GM15510 (cell line): ENCODE measurements around the gene SV2C.

Experiments
- POLR2A ChIP-seq: IDR thresholded peaks from 3 replicates; pipeline ENCODE4 v1.6.1; 2011; ENCODE audit warnings: borderline replicate concordance; ENCODE audit not compliant: insufficient read length; ENCODE audit errors: extremely low read depth

The SV2C gene

DNA sequence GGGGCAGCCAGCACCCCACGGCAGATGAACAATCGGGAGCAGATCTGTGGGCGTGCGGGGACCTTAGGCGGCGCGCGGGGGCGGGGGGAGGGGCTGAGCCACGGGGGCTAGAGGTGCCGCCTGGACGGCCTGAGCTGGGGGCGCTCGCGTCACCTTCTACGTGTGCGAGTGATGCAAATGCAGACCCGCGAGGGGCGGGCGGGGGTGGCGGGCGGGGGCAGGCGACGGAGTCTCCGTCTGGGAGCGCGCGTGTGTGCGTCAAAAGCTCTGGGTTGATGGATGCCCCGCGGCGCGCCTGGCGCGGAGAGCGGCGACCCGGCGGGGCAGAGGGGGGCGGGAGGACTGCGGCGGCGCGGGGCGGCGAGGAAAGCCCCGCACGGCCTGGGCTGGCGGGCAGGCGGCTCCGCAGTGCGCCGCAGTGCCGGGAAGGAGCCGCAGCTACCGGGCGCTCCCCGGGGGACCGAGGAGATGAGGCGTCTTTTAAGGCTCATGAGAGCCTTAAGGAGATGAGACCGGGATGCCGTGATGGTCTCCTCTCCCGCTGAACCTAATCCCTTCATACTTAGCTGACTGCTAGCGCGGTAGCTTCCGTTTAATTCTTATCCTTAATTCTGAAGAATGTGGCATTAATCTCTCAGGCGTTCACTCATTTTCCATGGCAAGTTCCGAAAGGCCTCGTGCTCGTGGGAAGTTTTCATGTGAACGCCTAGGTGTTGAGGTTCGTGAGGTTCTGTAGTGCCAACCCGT lies 1.5 kb downstream of the SV2C start:
- no peak for TF ChIP-seq POLR2A

DNA sequence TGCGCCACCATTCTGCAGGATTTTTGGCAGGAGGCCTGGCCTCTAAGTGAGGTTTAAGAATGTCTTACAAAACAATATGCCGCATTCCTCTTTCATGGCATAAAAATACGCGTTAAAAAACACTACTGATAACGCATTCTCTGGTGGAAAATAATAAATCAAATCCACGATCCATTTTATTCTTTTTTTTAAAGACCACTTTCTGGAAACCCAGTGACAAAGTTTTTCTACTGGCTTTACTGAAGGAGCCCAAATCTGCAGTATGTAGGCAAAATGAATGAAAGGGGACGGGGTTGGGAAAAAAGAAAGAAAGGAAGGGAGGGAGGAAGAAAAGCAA lies 2.0 kb downstream of the SV2C start:
- TF ChIP-seq POLR2A, result no peak

DNA sequence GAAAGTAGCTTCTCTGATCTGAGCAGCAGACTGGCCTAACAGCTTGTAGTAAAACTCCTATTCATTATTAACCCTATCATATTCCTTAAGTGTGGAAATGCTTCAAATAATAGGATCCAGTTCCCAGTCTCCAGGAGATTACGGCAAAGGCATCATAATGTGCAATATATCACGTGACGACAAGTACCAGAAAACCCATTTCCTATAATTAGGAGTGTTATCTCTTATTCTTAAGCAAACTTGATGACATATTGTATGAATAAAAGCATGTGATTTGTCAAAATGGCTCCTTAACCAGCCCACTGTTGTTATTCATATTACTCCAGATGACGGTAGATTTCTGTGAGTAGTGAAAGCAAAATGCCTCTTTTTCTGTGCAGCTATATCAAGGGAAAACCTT lies 2.9 kb downstream of the SV2C start:
- no peak for TF ChIP-seq POLR2A

DNA sequence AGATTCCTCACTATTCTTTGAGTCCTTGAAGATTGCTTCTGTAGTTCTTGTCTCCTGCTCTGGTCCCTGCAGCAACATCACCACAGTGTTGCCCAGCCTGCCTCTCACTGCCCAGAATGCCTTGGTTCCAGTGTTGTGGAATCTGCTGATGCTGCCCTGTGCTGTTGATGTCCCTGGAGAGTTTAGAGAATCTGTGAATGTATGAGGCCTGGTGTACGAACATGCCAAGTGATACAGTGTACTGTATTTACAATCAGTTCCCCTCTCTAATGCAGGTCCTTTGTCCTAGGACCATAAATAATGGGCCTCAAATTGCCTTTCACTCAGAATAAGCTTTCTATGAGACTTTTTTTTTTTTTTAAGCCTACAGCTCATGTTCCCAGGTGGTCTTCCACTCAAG lies 8.2 kb downstream of the SV2C start:
- TF ChIP-seq POLR2A, result no peak

DNA sequence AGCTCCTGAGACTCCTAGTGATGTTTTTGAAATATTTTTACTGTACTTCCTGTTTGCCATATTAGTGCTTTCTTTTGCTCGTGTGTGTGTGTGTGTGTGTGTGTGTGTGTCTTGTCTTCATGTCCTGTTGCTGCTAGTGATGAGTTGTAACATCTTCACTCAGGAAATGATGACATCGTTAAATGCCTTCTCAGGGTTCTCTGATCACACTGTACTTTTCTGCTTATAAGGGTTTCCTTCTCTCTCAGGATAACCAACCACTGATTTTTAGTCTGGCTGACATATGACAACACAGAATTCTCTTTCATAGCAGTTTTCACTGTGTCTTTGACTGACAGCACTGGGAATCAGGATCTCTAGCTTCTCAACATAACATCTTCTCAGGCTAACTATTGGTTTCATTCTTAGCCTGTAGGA lies 16.1 kb downstream of the SV2C start:
- no peak for TF ChIP-seq POLR2A

DNA sequence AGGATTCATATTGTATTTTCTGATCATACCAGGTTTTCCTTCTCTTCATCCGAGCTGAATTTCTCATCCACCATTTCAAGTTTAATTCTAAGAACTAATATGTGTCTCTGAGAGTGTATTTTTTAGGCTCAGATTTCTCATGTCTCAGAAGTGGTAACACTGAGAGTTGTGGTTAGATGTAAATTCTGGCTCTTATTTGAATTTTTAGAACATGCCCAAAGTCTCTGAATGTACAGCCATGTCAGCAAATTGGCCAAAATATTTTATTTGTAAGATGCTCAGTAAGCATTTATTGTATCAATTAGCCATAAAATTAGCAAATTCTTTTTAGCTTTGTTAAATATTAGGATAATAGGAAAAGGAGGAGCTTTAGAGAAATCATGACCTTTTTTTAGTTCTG lies 16.6 kb downstream of the SV2C start:
- TF ChIP-seq POLR2A, result no peak

DNA sequence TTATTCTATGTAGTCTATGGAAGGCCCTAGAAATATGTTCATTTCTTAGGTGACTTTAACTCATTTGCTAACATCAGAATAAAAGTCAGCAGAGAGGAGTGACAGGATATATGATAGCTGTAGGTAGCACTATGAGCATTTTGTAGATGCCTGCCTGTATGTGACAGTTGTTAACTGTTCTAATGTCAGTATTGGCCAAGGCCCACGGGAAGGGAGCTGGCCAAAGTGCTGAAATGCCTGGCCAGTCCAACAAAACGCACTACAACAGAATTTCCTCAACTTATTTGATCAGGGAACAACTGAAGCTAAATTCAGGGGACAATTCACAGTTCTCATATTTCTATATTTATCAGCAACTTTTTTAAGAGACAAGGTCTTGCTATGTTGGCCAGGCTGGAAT lies 20.8 kb downstream of the SV2C start:
- no peak for TF ChIP-seq POLR2A

DNA sequence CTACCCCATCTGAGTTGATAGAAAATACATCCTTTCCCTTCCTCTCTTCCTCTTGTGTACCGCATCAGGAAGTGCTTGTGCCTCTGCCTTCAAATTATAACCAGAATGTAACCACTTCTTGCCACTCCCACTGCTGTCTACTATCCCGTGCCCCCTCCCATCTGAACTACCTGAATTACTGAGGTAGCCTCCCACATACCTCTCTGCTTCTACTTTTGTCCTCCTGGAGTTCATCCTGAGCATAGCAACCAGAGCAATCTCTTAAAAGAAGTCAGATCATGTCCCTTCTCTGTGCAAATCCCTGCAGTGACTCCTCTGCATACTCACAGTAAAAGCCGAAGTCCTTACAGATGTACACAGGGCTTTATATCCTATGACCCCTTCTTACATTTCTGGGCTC lies 23.0 kb downstream of the SV2C start:
- TF ChIP-seq POLR2A, result no peak

DNA sequence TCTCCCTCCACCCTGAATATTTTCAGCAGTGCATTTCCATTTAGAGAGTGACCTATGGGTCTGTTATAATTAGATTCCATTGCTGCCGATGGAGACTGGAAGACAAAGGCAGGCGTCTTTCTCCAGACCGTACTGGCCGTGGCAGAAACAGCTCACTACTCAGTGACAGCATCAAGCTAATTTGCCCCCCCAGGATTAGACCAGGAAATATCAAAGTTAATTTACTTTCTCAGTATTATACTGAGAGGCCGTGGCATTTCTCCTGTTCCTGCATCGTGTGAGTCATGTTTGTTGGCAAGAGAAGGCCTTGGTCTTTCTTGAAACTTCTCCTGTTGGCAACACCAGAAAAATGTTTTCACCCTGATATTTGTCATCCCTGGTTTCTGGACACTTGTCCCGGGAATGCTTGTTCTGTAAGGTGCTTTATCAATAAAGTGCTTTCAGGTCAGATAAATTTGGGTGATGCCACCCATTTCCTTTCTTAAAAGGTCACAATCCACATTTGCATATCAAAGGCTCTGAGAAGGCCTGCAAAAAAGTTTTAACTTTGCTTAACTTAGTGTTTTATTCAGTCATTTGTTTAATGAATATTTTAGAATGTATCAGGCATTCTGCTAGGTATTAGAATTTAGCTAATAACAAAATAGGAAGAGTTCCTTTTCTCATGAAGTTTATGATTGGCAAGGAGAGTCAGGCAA lies 28.4 kb downstream of the SV2C start:
- TF ChIP-seq POLR2A, result no peak

DNA sequence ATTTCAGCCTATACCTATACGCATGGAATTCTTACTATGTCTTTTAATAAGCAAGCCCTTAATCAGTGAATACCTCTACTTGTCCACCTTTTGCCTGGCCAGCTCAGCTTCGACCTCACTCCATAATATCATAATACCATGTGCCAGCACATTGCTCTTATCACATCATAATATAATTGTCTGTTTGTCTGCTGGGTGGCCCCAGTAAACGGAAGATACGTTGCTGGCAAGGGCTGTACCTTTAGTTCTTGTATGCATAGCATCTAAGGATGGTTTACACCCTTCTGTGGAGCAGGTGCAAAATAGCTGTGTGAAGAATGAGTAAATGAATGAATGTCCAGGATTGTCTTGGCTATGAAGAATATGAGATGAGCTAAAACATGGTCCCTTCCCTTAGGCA lies 29.9 kb downstream of the SV2C start:
- TF ChIP-seq POLR2A, result no peak

DNA sequence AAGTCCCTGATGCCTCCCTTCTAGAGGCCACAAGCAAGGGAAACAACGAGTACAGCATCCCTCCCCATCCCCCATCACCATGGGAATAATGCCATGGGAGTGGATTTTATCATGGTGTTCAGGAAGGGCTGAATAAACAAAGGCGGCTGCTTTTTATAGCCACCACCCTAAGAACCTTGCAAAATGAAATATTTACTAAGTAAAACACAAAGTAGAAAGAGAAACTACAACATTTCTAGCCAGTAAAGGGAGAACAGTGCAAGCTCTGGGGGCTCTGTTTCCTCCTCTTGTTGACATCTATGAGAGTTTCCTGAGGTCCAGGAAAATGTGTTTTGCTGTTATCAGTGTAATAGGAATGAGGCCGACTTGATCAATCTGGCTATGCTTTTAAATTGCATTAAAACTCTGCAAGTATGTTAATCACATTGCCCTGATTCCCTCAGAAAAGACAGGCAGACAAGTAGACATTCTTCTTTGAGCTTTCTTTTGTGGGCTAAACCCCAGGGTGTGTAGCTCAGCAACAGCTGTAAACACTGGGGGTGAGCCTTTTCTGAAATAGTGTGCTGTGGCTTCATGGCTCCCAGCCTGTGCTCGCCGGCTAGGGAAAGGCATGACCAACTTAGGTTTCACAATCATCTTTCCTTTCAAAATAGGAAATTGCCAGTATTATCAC lies 31.1 kb downstream of the SV2C start:
- no peak for TF ChIP-seq POLR2A

DNA sequence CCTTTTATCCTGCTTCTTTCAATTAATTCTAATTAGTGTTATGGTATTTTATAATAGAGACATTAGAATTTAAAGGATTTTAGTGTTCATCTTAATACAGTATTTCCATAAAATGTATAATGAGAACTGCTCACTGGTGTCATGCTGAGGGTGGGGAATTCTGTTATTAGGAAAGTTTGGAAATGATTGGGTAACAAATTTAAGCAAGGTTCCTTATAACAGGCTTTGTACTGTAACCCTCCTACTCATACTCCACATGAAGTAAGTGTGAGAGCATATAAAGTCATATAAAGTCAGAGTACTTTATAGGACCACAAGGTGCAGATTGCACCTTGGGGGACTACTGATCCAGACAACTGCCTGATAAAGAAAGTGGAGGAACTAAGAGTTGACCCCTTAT lies 42.2 kb downstream of the SV2C start:
- no peak for TF ChIP-seq POLR2A

DNA sequence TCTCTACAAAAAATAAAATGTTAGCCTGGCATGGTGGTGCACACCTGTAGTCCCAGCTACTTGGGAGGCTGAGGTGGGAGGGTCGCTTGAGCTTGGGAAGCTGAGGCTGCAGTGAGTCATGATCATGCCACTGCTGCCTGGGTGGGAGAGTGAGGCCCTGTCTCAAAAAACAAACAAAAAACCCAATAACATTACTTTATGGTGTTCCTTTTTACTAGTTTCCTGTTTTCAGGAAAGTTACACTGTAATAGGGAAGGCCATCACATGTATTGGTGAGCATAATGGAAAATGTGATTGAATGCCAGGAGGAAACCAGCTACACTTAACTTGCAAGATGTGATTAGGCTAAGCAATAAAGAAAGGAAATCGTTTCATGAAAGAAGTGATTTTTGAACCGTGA lies 42.7 kb downstream of the SV2C start:
- no peak for TF ChIP-seq POLR2A

DNA sequence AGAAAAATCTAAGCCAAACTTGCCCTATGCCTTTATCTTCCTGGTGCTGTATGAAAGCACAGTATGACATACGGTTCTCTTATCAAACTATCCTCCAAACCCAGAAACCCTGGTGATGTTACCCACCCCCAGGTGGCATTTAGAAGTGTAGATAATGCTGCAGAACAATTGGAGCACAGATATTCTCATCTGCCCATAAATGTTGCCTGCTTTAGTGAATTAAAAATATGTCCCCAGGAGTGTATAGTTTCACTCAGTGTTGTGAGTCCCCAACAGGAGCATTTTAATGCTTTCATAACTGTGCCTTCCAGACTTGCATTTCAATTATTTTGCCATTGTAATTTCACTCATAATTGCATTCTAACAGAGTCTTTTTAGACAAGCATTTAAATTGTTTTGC lies 50.8 kb downstream of the SV2C start:
- no peak for TF ChIP-seq POLR2A

DNA sequence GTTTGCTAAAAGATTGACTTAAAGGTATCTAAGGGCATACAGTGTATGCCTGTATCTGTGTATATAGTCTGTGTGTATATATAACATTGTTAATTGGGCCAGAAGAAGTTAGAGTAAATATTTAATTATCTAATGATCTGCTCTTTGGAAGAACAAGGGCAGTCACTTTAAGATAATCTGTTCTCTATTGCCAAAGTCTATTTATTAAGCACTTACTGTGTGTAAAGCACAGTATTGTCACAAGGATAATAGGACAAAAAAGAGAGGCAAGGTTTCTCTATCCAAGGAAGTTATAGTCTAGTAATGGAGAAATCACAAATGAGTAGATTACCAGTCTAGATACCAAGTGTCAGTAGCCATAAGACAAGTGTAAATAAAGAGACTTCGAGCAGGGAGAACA lies 51.5 kb downstream of the SV2C start:
- TF ChIP-seq POLR2A, result no peak

DNA sequence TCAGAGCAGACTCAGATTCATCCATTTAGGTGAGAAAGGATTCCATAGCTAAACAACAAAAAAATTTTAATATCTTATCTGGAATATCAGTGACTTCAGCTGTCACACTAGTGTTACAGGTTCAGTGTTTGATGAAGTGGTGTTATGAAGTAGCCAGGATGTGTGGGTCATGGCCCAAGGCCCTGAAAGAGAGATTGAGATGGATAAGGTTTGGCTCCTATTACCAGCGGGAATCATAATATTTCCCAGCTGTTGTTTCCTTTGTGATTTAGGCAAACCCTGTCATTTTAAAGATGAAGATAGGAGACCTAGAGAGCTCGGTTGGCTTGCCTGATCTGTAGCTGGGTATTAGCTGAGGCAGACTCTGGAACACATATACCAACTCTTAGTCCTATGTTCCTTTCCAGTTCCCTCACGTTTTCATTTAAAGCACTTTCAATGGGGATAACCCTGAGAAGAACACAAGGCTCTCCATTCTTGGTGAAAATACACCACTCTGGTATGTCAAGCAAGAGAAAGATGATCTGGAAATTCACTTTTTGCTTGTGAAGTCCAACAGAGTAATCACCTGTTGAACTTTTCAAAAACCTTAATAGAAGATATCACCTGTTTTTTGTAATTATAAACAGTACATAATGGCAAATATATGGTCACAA lies 54.8 kb downstream of the SV2C start:
- TF ChIP-seq POLR2A, result no peak

DNA sequence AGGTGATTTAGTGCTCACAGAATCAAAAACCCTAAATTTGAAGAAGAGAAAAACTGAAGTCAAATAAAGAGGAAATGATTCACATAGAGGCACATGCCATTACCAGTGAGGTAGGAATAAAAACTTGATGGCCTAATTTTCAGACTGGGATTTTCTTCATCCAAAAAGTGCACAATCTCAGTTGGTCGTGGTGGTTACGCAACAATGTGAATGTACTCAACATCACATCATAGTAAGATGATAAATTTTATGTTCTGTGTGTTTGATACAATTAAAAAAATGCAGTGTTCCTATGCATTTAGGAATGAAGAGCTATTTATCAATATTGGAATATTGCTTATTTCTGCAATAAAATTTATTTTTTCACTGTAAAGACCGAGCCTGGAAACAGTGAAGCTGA lies 60.7 kb downstream of the SV2C start:
- TF ChIP-seq POLR2A, result no peak
